K562 (cell line): Measurements from ENCODE around the gene PIANP.

ENCODE experiments used
- ATF1 ChIP-seq, 2 experiments: fragments of 450-650 bp in 1 of 2; IDR thresholded peaks; 2 replicates each; pipeline ENCODE4 v1.6.1; 2016; ENCODE audit warnings: missing compliant biosample characterization in 1 of 2, missing genetic modification characterization in 1 of 2
- ETS2 ChIP-seq: IDR thresholded peaks from 2 replicates; pipeline ENCODE4 v1.6.1; 2016; ENCODE audit warnings: borderline replicate concordance, missing genetic modification characterization, mild to moderate bottlenecking, moderate library complexity, missing compliant biosample characterization; ENCODE audit not compliant: poor library complexity, severe bottlenecking
- EZH2 ChIP-seq: IDR thresholded peaks from 2 replicates; pipeline ENCODE4 v1.6.1; 2012; ENCODE audit warnings: low read depth, mild to moderate bottlenecking, inconsistent platforms, low read length, borderline replicate concordance
- HCFC1 ChIP-seq: IDR thresholded peaks from 2 replicates; pipeline ENCODE4 v1.6.1; 2012; ENCODE audit warnings: low read depth, low read length, improper control_type of control experiment
- MYBL2 ChIP-seq, 2 experiments: fragments of 450-650 bp in 1 of 2; sonication (generic) in 1 of 2; formaldehyde crosslinking in 1 of 2; IDR thresholded peaks; 2 replicates each; pipeline versions ENCODE4 v1.6.1 to v1.8.1; 2017 to 2022; ENCODE audit warnings: borderline replicate concordance in 1 of 2, inconsistent platforms in 1 of 2, low read depth in 1 of 2, mild to moderate bottlenecking in 1 of 2, missing genetic modification reagents in 1 of 2, moderate library complexity in 1 of 2
- NFE2L1 ChIP-seq: fragments of 450-650 bp; IDR thresholded peaks from 2 replicates; pipeline ENCODE4 v1.6.1; 2016; ENCODE audit warnings: missing genetic modification characterization, low read depth, mild to moderate bottlenecking, missing compliant biosample characterization, moderate library complexity, borderline replicate concordance
- NFIC ChIP-seq: fragments of 450-650 bp; IDR thresholded peaks from 2 replicates; pipeline ENCODE4 v1.6.1; 2017; ENCODE audit warnings: mild to moderate bottlenecking, inconsistent platforms
- POLR2AphosphoS5 ChIP-seq: IDR thresholded peaks from 2 replicates; pipeline ENCODE4 v1.6.1; 2011; ENCODE audit warnings: mild to moderate bottlenecking, low read depth, low read length, moderate library complexity; ENCODE audit not compliant: control insufficient read depth, insufficient read depth
- RBBP5 ChIP-seq: fragments of 200-600 bp; sonication (generic); IDR thresholded peaks from 2 replicates; pipeline ENCODE4 v1.6.1; 2012; ENCODE audit warnings: borderline replicate concordance, mild to moderate bottlenecking, low read length, control low read depth, inconsistent platforms; ENCODE audit not compliant: insufficient read depth, poor library complexity, severe bottlenecking
- ZFP30 ChIP-seq: fragments of 250-450 bp; sonication (Bioruptor Pico); IDR thresholded peaks from 2 replicates; pipeline ENCODE4 v1.8.0; 2022; ENCODE audit warnings: moderate library complexity, mild to moderate bottlenecking, inconsistent platforms, borderline replicate concordance
- TF ChIP-seq, protein P1 (sequence below), 3 experiments: IDR thresholded peaks in 2 of 3; conservative IDR thresholded peaks in 1 of 3; 2 replicates each; pipeline ENCODE4 v1.5.1; 2011 to 2012; ENCODE audit warnings: low read length in 3 of 3, mild to moderate bottlenecking in 3 of 3, control low read depth in 2 of 3, improper control_type of control experiment in 1 of 3, inconsistent platforms in 1 of 3, low read depth in 1 of 3, mixed read lengths in 1 of 3, moderate library complexity in 1 of 3; ENCODE audit not compliant: insufficient read depth in 2 of 3
- TF ChIP-seq, protein P2 (sequence below): fragments of 250-450 bp; sonication (Bioruptor Pico); IDR thresholded peaks from 2 replicates; pipeline ENCODE4 v1.5.0; 2021

- TF ChIP-seq NFE2L1 (tag) (no peak), MYBL2 (IDR thresholded peaks at IDR 0.05; ENCODE audit: low read depth) (no peak), MYBL2 (CRISPR knock-in tag; IDR thresholded peaks at IDR 0.05; ENCODE audit: borderline replicate concordance) (no peak), EZH2 (no peak), RBBP5 (no peak), ATF1 (CRISPR knock-in tag; IDR thresholded peaks at IDR 0.05) (no peak), ATF1 (tag; IDR thresholded peaks at IDR 0.05) (no peak), ZFP30 (CRISPR knock-in tag) (no peak), NFIC (no peak), HCFC1 (no peak), POLR2AphosphoS5 (no peak), ETS2 (no peak)
- TF ChIP-seq, protein P1, sequence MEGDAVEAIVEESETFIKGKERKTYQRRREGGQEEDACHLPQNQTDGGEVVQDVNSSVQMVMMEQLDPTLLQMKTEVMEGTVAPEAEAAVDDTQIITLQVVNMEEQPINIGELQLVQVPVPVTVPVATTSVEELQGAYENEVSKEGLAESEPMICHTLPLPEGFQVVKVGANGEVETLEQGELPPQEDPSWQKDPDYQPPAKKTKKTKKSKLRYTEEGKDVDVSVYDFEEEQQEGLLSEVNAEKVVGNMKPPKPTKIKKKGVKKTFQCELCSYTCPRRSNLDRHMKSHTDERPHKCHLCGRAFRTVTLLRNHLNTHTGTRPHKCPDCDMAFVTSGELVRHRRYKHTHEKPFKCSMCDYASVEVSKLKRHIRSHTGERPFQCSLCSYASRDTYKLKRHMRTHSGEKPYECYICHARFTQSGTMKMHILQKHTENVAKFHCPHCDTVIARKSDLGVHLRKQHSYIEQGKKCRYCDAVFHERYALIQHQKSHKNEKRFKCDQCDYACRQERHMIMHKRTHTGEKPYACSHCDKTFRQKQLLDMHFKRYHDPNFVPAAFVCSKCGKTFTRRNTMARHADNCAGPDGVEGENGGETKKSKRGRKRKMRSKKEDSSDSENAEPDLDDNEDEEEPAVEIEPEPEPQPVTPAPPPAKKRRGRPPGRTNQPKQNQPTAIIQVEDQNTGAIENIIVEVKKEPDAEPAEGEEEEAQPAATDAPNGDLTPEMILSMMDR (IDR thresholded peaks at IDR 0.05 in 2 of 3, conservative IDR thresholded peaks at IDR 0.05 in 1 of 3; ENCODE audit: insufficient read depth in 2 of 3, low read depth in 1 of 3, low read length in 3 of 3), result no peak
- TF ChIP-seq, protein P2, sequence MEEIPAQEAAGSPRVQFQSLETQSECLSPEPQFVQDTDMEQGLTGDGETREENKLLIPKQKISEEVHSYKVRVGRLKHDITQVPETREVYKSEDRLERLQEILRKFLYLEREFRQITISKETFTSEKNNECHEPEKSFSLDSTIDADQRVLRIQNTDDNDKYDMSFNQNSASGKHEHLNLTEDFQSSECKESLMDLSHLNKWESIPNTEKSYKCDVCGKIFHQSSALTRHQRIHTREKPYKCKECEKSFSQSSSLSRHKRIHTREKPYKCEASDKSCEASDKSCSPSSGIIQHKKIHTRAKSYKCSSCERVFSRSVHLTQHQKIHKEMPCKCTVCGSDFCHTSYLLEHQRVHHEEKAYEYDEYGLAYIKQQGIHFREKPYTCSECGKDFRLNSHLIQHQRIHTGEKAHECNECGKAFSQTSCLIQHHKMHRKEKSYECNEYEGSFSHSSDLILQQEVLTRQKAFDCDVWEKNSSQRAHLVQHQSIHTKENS (CRISPR knock-in tag), result no peak
Measured at GRCh38 chr12:6694701-6695100, 5.9 kb downstream of the PIANP start.
